NT2/D1 (cell line): ENCODE data around the gene DHX8.

Experiments used
- YY1 ChIP-seq: IDR thresholded peaks from 2 replicates; pipeline ENCODE4 v1.6.1; 2011; ENCODE audit not compliant: insufficient read length, insufficient read depth
- ZNF274 ChIP-seq: IDR thresholded peaks from 2 replicates; pipeline ENCODE4 v1.6.1; 2011; ENCODE audit warnings: mild to moderate bottlenecking, low read depth, low read length

DNA sequence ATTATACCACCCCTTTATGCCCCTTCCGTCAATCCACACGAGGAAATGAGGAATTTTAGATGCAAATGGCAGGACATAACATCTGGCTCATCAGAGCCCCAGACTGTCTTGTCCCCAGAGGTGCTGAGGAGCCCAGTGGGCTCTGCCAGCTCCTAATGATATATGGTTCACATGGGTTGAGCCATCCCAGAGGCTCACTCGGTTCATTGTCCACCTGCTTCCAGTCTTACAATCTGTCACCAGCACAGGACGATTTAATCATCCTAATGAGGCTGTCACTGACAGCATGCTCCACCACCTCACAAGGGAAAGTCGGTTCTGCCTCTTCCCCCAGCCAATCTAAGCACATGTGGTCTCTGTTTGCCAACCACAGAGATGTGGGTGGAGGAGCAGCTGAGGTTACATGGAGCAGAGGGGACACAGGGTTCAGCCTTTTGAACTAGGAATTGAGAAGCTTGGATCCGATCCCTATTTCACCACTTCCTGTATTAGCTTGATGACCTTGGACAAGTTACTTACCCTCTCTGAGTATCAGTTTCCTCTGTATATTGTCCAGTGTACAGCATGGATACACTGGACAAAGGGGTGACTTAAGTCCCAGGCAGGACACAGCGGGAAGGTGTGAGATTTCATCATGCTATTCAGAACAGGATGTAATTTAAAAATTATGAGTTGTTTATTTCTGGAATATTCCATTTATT is 27.0 kb upstream of the DHX8 start:
- no peak for TF ChIP-seq ZNF274
- no peak for TF ChIP-seq YY1
